Gastroesophageal sphincter (tissue), 3 donors: ENCODE results near the gene HUNK.

ENCODE experiments used
- CTCF ChIP-seq, 4 experiments: fragments of 200-600 bp in 2 of 4; fragments of 450-650 bp in 2 of 4; sonication (generic) in 1 of 4; IDR thresholded peaks; one replicate each; pipeline ENCODE4 v1.5.1; 2017 to 2019; ENCODE audit warnings: antibody characterized with exemption in 4 of 4, mild to moderate bottlenecking in 2 of 4, moderate library complexity in 2 of 4
- EP300 ChIP-seq: sonication (generic); formaldehyde crosslinking; IDR thresholded peaks from one replicate; pipeline ENCODE4 v1.6.1; 2017; ENCODE audit warnings: antibody characterized with exemption, mild to moderate bottlenecking
- POLR2A ChIP-seq, 2 donors: fragments of 450-650 bp; IDR thresholded peaks; one replicate each; pipeline ENCODE4 v1.6.1; 2017; ENCODE audit warnings: antibody characterized with exemption in 2 of 2, mild to moderate bottlenecking in 2 of 2, moderate library complexity in 1 of 2
- POLR2AphosphoS5 ChIP-seq: sonication (generic); formaldehyde crosslinking; IDR thresholded peaks from one replicate; pipeline ENCODE4 v1.6.1; 2017; ENCODE audit warnings: antibody characterized with exemption

- TF ChIP-seq CTCF (IDR thresholded peaks at IDR 0.05): no peak
- no peak for TF ChIP-seq EP300
- peak; percentile 26 for TF ChIP-seq POLR2AphosphoS5
- no peak for TF ChIP-seq POLR2A (IDR thresholded peaks at IDR 0.05)
Observed at GRCh38 chr21:31993826-31994825, 121.3 kb downstream of the HUNK start.
